Karpas-422 (cell line): ENCODE data around the gene ZSCAN26. TPM values are rescaled to one million over a fixed set of nuclear protein-coding genes. Genes with fewer than 3 reads are reported as not detected.

Source experiments
- DNase-seq: peaks from one replicate; pipeline ENCODE4 v3.0.0-alpha.2; 2015
- H2AFZ ChIP-seq: fragments of 200-600 bp; sonication (generic); 2 replicates; pipeline ENCODE4 v1.6.1; 2014; ENCODE audit warnings: antibody characterized with exemption, low read length, mixed read lengths
- H3K27ac ChIP-seq: fragments of 200-600 bp; sonication (generic); 2 replicates; pipeline ENCODE4 v1.5.1; 2014; ENCODE audit warnings: mild to moderate bottlenecking, low read length, moderate library complexity
- H3K27me3 ChIP-seq: fragments of 200-600 bp; sonication (generic); 2 replicates; pipeline ENCODE4 v1.6.1; 2014; ENCODE audit warnings: low read length, mixed read lengths
- H3K36me3 ChIP-seq: fragments of 200-600 bp; sonication (generic); 2 replicates; pipeline ENCODE4 v1.6.1; 2014; ENCODE audit warnings: low read length, mixed read lengths; ENCODE audit not compliant: insufficient read depth
- H3K4me1 ChIP-seq: fragments of 200-600 bp; sonication (generic); 2 replicates; pipeline ENCODE4 v1.6.1; 2014; ENCODE audit warnings: mild to moderate bottlenecking, low read length, mixed read lengths
- H3K4me2 ChIP-seq: fragments of 200-600 bp; sonication (generic); 2 replicates; pipeline ENCODE4 v1.6.1; 2014; ENCODE audit warnings: low read length, low read depth, mild to moderate bottlenecking; ENCODE audit not compliant: poor library complexity, severe bottlenecking
- H3K4me3 ChIP-seq: fragments of 200-600 bp; sonication (generic); 2 replicates; pipeline ENCODE4 v1.5.1; 2014; ENCODE audit warnings: mild to moderate bottlenecking, antibody characterized with exemption, low read length, mixed read lengths
- H3K79me2 ChIP-seq: fragments of 200-600 bp; sonication (generic); 2 replicates; pipeline ENCODE4 v1.6.1; 2014; ENCODE audit warnings: mild to moderate bottlenecking, low read length, mixed read lengths
- H3K9ac ChIP-seq: fragments of 200-600 bp; sonication (generic); 2 replicates; pipeline ENCODE4 v1.6.0; 2014; ENCODE audit warnings: low read length
- H3K9me2 ChIP-seq: fragments of 200-600 bp; sonication (generic), shearing (Covaris generic); replicated peaks from 2 replicates; pipeline ENCODE4 v1.6.0; 2014; ENCODE audit warnings: mild to moderate bottlenecking, low read length, moderate library complexity; ENCODE audit not compliant: insufficient read depth
- H3K9me3 ChIP-seq: fragments of 300-700, 200-600 bp; sonication (generic); 2 replicates; pipeline ENCODE4 v1.6.1; 2014; ENCODE audit warnings: low read length, mixed read lengths
- H4K20me1 ChIP-seq: fragments of 200-600 bp; sonication (generic); 2 replicates; pipeline ENCODE4 v1.6.1; 2014; ENCODE audit warnings: mild to moderate bottlenecking, antibody characterized with exemption, low read length, low read depth; ENCODE audit not compliant: insufficient read depth
- total RNA-seq: library from RNA; depleted of rRNA; stranded (reverse); fragments of >200 nt; shearing (Covaris generic); gene quantifications from 2 replicates; pipeline ENCODE4 v1.2.3, GENCODE V29; 2014; ENCODE audit warnings: low replicate concordance

The ZSCAN26 gene
- total RNA-seq, 1 experiment from 2014 or later = 19.2 TPM

DNA sequence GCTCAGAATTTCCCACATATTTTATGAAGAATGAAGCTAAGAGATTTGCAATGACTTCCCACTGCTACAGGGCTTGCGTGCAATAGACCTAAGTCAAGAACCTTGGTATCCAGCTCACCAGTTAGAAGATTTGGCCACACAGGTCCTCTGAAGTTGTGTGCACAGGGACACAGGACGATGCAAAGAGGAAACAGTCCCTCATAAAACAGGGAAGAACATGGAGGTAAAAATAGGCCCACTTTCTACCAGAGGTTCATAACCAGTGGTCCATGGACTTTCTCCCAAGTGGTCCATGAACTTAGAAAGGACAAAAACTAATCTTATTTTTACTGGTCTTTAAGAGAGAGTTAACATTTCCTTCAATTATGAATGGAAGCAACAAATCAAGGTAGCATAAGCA is 16.2 kb upstream of the ZSCAN26 start:
- DNase-seq = peak; percentile 44
- Histone ChIP-seq H3K4me1 (peaks cover 15% of the 10 kb centered on the region), H3K27ac (no peak overlapping the region), H3K27me3 (no peaks in the 10 kb centered on the region), H3K4me2 (peak overlapping the region; percentile 70), H3K9me2 (0 out of 2 replicates have a peak, but pooled peaks cover 4% of the 10 kb centered on the region), H3K36me3 (peaks cover 9% of the 10 kb centered on the region; the same call in 1 of the 2 replicates), H3K79me2 (peaks cover 23% of the 10 kb centered on the region), H3K9ac (peak overlapping the region; percentile 76), H4K20me1 (no peaks in the 10 kb centered on the region), H3K4me3 (peak overlapping the region; percentile 75), H2AFZ (no peak overlapping the region), H3K9me3 (no peaks in the 10 kb centered on the region)

DNA sequence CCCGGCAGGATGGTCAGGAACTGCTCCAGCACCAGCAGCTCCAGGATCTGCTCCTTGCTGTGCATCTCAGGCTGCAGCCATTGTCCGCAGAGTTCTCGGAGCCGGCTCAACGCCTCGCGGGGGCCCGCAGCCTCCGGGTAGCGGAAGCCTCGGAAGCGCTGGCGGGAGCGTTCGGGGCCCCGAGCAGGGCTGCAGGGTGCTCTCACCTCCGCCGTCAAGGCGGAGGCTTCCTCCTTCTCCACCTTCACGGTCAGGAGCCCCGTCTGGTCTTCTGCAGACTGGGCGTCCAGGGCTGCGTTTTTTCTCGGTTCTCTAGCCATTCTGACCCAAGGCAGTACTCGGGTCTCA is 15.3 kb upstream of the ZSCAN26 start:
- no peak overlapping the region for H2AFZ ChIP-seq
- H4K20me1 ChIP-seq = no peaks in the 10 kb centered on the region
- peak; percentile 84 for DNase-seq
- no peaks in the 10 kb centered on the region for H3K27me3 ChIP-seq
- H3K4me2 ChIP-seq = peak overlapping the region; percentile 70
- peaks cover under 1% of the 10 kb centered on the region; the same call in 1 of the 2 replicates for H3K36me3 ChIP-seq
- H3K79me2 ChIP-seq = peaks cover 23% of the 10 kb centered on the region
- peak overlapping the region; percentile 8; the same call in 1 of the 2 replicates for H3K27ac ChIP-seq
- H3K9me2 ChIP-seq = 0 out of 2 replicates have a peak, but pooled peaks cover 4% of the 10 kb centered on the region
- H3K4me1 ChIP-seq = peaks cover 15% of the 10 kb centered on the region
- H3K4me3 ChIP-seq = peak overlapping the region; percentile 75
- no peaks in the 10 kb centered on the region for H3K9me3 ChIP-seq
- H3K9ac ChIP-seq = peak overlapping the region; percentile 76

DNA sequence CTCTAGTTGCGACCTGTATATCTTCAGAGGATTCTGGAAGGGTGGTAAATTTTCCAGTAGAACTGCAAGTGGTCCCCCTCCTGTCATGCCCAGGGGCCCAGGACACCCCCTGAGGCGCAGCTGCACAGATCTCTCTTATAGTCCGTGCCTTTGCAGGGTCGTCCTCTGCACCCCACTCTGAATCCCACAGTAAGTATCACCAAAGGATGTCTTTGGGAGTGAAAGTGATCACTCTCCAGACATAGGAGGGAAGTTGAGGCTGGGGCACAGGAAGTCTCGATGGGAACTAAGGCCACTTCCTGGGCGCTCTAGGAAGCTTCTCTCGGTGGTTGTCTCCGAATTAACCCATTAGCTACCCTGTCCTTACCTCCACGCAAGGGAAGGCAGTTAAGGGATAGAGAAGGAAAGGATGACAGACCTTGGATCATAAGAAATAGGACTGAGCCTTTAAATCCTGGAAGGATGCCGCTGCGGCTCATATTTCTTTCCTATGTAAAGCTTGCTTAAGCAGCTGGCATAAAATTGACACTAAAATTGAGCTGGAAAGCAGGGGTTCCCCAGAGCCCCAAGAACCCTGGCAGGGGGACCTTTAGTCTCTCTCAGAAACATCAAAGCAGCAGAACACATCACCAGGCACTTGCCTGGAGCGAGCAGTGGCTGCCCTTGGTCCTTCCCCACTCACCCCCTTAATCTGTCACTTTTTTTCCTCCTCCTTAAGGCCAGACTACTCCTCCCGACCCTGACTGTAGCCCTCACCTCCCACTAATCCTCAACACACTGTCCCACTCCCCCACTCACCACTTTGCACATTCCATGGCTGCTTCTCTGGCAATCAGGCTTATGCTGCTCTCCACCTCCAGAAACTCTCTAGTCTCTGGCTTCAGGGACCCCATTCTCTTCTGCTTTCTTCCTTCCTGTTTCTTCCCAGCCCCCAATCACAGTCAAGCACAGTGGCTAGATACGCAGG is 14.7 kb upstream of the ZSCAN26 start, which contains the start of gene ZKSCAN4:
Gene ZKSCAN4 (minus strand): TSS at position 261 of the 967 bp plus-strand sequence. CDS start 289 bp downstream, outside the sequence.
- Histone ChIP-seq H3K4me2 (peak within 1 kb of the TSS; percentile 70), H3K27ac (peak within 1 kb of the TSS; percentile 10; the same call in 1 of the 2 replicates), H3K4me1 (peaks cover 15% of the 10 kb centered on the region), H2AFZ (peak within 1 kb of the TSS; percentile 79), H3K9ac (peak within 1 kb of the TSS; percentile 76), H3K79me2 (peaks cover 23% of the 10 kb centered on the region), H3K36me3 (no peaks in the 10 kb centered on the region), H3K4me3 (peak within 1 kb of the TSS; percentile 75), H3K9me2 (0 out of 2 replicates have a peak, but pooled peaks cover 4% of the 10 kb centered on the region), H3K27me3 (no peaks in the 10 kb centered on the region), H3K9me3 (no peaks in the 10 kb centered on the region), H4K20me1 (no peaks in the 10 kb centered on the region)
- peak; percentile 97 for DNase-seq

DNA sequence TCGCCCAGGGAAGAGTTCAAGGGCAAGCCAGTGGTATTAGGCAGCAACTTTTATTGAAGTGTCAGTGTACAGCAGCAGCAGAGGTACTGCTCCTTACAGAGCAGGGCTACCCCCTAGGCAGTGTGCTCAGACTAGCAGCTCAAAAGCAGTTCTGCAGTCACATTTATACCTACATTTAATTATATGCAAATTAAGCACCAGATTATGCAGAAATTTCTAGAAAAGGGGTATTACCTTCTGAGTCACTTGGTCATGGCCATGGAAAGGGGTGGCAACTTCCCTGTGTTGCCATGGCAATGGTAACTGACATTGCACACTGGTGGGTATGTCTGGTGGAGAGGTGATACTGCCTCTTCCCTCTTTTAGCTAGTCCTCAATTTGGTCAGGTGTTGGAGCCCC is 12.8 kb upstream of the ZSCAN26 start:
- Histone ChIP-seq H3K9me2 (0 out of 2 replicates have a peak, but pooled peaks cover 4% of the 10 kb centered on the region), H2AFZ (no peak overlapping the region), H3K36me3 (no peaks in the 10 kb centered on the region), H4K20me1 (no peaks in the 10 kb centered on the region), H3K27me3 (no peaks in the 10 kb centered on the region), H3K9me3 (no peaks in the 10 kb centered on the region), H3K9ac (no peak overlapping the region), H3K79me2 (peaks cover 23% of the 10 kb centered on the region), H3K4me3 (no peak overlapping the region), H3K4me1 (peaks cover 15% of the 10 kb centered on the region), H3K4me2 (no peak overlapping the region), H3K27ac (no peak overlapping the region)
- DNase-seq = peak; percentile 60

DNA sequence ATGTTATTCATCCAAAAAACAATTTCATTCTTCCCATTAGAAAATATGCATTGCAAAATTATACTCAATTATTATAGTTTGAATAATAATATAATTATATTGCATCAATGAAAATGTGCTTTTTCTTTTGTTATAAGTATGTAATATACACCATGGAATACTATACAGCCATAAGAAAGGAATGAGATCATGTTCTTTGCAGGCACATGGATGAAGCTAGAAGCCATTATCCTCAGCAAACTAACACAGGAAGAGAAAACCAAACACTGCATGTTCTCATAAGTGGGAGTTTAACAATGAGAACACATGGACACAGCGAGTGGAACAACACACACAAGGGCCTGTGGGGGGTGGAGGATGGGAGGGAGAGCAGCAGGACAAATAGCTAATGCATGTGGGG is 9.9 kb upstream of the ZSCAN26 start:
- Histone ChIP-seq H3K4me3 (no peak overlapping the region), H3K4me2 (no peak overlapping the region), H3K9ac (no peak overlapping the region), H3K27me3 (no peaks in the 10 kb centered on the region), H3K36me3 (no peaks in the 10 kb centered on the region), H3K4me1 (peaks cover 8% of the 10 kb centered on the region), H3K9me3 (no peaks in the 10 kb centered on the region), H2AFZ (no peak overlapping the region), H4K20me1 (no peaks in the 10 kb centered on the region), H3K79me2 (peaks cover under 1% of the 10 kb centered on the region; the same call in 1 of the 2 replicates), H3K27ac (no peak overlapping the region), H3K9me2 (0 out of 2 replicates have a peak, but pooled peaks cover 4% of the 10 kb centered on the region)
- no peak for DNase-seq

DNA sequence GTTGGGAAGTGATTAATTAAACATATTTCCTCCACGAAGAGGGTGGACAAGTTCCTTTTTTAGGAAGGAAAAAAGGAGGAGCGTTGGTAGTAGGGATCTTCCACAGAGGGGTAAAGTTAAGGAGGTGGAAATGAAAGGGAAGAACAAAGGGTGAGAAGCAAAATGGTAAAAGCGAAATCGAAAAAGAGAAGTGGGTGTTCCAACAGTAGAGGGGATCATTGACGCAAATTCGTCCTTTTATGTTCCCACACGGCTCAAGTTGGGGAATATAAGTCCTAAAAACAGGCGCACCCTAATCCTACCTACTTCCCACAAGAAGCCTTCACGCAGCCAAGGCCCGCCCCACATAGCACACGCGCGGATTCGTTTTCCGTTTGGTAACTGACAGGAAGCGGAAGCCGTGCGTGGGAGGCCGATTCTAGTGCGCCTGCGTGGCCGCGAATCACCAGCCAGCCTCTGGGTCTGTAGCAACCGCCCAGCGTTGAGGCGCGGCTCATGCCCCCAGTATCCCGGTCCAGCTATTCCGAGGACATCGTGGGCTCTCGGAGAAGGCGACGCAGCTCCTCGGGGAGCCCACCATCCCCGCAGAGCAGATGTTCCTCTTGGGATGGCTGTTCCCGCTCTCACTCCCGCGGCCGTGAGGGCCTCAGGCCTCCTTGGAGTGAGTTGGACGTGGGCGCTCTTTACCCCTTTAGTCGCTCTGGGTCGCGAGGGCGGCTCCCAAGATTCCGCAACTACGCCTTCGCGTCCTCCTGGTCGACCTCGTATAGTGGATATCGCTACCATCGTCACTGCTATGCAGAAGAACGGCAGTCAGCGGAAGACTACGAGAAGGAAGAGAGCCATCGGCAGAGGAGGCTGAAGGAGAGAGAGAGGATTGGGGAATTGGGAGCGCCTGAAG is 7.8 kb upstream of the ZSCAN26 start, which contains the start of gene NKAPL:
Gene NKAPL (plus strand): TSS at position 421 of the 901 bp plus-strand sequence. CDS start 75 bp downstream, at position 496.
- H3K9ac ChIP-seq = no peak within 1 kb of the TSS
- no peaks in the 10 kb centered on the region for H3K9me2 ChIP-seq
- no peaks in the 10 kb centered on the region for H3K9me3 ChIP-seq
- no peaks in the 10 kb centered on the region for H3K36me3 ChIP-seq
- H3K27me3 ChIP-seq = no peaks in the 10 kb centered on the region
- no peaks in the 10 kb centered on the region for H3K79me2 ChIP-seq
- H2AFZ ChIP-seq = no peak within 1 kb of the TSS
- H3K4me3 ChIP-seq = no peak within 1 kb of the TSS
- no peaks in the 10 kb centered on the region for H4K20me1 ChIP-seq
- no peaks in the 10 kb centered on the region for H3K4me1 ChIP-seq
- no peak within 1 kb of the TSS for H3K4me2 ChIP-seq
- no peak within 1 kb of the TSS for H3K27ac ChIP-seq
- DNase-seq = no peak

DNA sequence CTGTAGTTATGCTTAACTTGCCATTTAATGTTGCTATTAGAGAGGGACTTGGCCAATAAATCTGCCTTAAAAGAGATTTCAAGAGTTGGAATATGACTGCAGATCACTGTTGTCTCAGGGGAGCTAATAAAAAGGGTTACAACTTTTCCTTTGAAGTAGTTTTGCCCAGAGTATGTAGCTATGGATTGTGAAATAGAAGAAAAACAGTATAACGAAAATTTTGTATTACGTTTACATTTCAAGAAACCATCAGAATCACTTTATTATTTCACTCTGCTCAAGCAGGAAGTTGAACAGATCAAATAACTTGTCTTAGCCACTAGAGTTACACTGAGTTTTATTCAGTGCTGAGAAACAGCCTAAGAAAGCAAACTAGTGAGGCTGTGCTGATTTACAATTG is 3.0 kb upstream of the ZSCAN26 start:
- no peak overlapping the region for H3K27ac ChIP-seq
- H3K27me3 ChIP-seq = no peaks in the 10 kb centered on the region
- no peak for DNase-seq
- H3K79me2 ChIP-seq = peaks cover 26% of the 10 kb centered on the region
- H3K4me2 ChIP-seq = no peak overlapping the region
- H3K9me2 ChIP-seq = no peaks in the 10 kb centered on the region
- H2AFZ ChIP-seq = no peak overlapping the region
- H4K20me1 ChIP-seq = no peaks in the 10 kb centered on the region
- no peaks in the 10 kb centered on the region for H3K9me3 ChIP-seq
- H3K4me1 ChIP-seq = peaks cover 17% of the 10 kb centered on the region
- no peaks in the 10 kb centered on the region for H3K36me3 ChIP-seq
- H3K4me3 ChIP-seq = no peak overlapping the region
- H3K9ac ChIP-seq = no peak overlapping the region
